ENCODE data around the gene KIF3A.

The KIF3A gene

DNA sequence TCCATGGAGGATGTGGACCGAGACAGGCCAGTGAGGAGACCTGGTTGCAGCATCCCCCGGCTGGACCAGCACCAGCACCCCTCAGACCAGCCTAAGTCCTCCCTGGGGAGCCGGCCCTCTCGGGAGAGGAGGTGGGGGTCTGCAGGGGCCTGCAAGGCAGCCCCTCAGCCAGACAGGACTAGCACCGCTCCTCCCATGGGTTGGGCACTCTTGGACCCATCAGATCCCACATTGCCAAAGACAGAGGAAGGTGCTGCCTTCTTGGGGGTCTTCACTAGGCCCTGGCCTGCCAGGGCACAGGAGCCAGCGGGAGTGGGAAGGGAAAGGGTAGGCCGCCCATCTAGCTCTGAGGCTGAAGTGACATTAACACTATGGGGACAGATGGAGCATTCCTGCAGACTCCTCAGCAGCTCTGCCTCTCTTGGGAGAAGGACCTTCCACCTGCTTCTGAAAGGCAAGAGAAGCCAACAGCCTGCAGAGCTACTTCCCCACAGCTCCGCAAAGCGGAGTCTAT is 72.6 kb downstream of the KIF3A start:
- DNase-seq (ENCODE audit: low read depth in 2 of 2, low spot score in 1 of 2) = no peak

- DNase-seq (ENCODE audit: low read depth in 2 of 2, low spot score in 1 of 2) = no peak
Observed at GRCh38 chr5:132663771-132664695, 73.3 kb downstream of the KIF3A start.

DNA sequence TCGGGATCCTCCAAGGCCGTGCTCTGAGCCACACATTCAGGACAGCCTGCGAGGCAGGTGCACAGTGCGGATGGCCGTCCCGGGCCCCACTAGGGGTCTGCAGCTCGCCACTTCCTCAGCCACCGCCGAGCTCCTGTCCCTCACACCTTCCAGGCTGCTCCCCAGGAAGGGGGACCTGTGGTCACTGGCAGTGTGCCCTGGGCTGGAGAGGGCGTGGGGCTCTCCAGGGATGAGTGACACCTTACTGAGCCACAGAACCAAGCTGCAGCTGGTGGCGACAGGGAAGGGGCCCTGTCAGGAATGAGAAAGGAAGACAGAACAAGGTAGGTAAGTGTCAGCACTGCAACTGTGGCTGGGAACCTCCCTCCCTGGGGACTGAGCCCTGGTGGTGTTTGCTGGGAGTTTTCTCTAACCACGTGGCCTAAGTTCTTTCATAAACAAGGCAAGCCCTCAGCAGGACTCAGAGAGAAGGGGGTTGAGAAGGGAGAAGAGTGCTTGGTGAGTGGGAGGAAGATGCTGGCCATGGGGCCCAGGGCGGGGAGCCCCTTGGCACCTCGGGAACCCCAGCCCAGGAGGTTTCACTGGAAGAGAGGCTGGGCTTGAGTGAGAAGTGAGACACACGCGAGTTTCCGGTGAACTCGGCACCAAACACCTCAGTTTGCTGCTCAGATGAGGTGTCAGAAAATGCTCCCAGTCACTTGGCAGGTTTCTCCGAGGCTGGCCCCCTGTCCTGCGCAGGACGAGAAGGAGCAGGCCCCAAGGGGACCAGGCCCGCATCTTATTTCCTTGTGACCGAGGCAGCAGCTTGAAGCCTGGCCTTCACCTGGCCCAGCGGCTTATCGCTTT is 74.2 kb downstream of the KIF3A start:
- no peak for DNase-seq (ENCODE audit: low read depth in 2 of 2, low spot score in 1 of 2)

DNA sequence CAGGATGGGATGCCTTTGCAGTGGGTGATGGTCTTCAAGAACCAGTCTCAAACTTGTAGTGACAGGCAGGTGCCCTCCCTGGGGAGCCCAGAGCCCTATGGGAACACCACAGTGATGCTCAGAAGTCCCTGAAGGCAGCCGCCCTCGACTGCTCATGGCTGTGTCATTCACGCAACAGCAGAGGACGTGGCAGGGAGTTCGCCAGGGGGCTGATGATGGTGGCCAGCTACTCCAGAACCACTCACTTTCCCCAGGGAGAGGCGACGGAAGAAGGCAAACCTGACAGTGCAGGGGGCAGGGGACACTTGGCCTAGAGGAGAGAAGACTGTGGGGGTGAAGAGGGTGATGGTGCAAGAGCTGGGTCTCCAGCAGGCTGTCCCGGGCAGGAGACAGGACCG is 75.3 kb downstream of the KIF3A start:
- DNase-seq (ENCODE audit: low read depth in 2 of 2, low spot score in 1 of 2) = no peak

GRCh38 chr5:132661231-132662003 is 75.9 kb downstream of the KIF3A start:
- no peak for DNase-seq (ENCODE audit: low read depth in 2 of 2, low spot score in 1 of 2)

- no peak for DNase-seq (ENCODE audit: low read depth in 2 of 2, low spot score in 1 of 2)
Observed at GRCh38 chr5:132659598-132660493, 77.5 kb downstream of the KIF3A start.

DNA sequence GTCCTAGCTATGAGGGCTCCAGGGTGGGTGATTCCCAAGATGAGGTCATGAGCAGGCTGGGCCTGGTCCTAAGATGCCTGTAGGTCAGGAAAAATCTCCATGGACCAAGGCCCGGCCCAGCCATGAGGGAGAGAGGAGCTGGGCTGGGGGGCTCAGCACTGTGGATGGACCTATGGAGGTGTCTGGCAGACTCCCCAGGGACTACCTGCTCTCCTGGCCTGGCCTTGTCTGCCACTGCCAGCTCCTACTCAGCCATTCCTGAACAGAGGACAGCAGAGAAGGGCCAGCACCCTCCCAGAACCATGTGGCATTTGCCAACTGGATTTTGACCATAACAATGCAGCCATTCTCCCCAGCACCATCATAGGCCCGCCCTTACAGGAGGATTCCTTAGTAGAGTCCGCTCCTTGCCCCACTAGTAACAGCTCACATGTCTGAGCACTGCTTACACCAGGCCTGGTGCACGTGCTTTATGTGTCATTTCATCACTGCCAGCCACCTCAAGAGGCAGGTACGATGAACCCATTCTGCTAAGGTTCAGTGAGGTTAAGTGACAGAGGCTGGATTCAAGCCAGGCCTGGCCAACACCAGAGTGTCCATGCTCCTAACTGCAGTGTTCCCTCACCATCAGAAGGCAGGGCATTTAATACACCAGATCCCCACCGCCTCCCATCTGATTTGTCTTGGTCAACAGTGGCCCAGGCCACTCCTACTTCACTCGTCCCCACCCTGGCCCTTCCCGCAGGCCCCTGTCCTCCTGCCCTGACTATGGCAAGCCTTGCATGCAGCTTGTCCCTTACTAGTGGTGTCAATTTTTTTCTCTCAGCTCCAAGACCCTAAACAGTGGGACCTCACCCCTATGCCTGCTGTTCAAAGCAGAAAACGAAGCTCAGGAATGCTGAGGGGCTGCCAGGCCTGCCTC is 78.7 kb downstream of the KIF3A start:
- no peak for DNase-seq (ENCODE audit: low read depth in 2 of 2, low spot score in 1 of 2)

- DNase-seq (ENCODE audit: low read depth in 2 of 2, low spot score in 1 of 2) = no peak
Observed at GRCh38 chr5:132657676-132658380, 79.5 kb downstream of the KIF3A start, which contains the start of gene IL13. IL13 (plus strand) TSS chr5:132658173; CDS start chr5:132658187, 14 bp downstream.

GRCh38 chr5:132656774-132657355 is 80.5 kb downstream of the KIF3A start:
- no peak for DNase-seq (ENCODE audit: low read depth in 2 of 2, low spot score in 1 of 2)

DNA sequence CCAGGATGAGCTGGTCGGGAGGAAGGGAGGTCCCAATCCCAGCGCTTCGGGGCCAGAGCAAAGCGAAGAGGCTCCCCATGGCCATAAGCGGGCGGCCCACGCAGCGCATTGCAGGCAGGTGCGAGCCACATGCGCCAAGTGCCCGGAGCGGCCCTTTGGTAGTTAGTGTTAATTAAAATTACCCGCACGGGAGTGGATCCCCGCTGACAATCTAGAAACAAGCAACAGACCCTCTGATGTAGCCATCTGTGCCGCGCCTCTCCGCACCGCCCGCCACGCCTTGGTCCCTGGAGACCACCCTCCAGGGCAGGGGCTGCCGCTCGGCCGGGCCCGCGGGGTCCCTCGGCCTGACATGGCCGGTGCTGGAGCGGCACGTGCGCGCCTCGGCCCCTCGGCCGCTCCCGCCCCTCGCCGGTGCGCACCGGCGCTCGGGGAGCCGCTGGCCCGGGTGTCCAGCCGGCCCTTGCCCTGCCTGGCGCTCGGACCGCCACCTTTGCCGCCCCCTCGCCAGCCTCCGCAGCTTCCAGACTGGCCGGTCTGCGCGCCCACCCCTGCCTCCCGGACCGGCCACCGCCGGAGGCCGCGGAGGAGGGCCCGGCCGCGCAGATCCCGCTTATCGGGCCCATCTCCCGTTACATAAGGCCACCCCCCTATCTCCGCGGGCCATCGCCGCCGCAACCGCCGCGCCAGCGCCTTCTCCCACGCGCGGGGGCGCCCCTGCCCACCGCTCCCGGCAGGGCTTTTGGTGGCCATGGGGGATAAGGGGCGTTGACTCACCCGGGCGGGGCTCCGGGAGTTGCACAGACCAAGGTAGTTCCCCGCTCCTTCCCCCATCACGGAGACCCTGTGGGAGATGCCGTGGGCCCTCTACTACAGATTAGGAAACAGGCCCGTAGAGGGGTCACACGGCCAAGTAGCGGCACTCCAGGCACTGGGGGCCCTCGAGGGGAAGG is 81.2 kb downstream of the KIF3A start:
- peak in 1 of 2 donors; percentile 20 for DNase-seq (ENCODE audit: low read depth in 2 of 2, low spot score in 1 of 2)

DNA sequence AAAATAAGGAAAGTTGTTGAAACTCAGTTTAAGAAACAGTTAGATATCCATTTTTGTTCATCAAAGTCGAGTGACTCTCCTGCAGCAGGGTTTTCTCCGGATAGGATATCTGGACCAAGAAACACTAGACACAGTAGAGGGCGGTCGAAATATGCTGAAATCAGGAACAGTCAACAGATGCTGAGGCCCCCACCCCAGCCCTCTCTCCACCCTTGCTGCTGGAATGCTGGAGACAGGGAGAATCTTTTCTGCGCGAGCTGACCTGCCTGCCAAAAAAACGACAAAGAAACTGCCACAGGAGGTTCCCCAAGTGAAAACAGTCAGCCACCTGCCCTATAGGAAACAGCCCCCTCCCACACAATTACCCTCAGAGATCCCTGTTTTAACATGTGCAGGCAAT is 83.6 kb downstream of the KIF3A start:
- DNase-seq (ENCODE audit: low read depth in 2 of 2, low spot score in 1 of 2) = no peak

DNA sequence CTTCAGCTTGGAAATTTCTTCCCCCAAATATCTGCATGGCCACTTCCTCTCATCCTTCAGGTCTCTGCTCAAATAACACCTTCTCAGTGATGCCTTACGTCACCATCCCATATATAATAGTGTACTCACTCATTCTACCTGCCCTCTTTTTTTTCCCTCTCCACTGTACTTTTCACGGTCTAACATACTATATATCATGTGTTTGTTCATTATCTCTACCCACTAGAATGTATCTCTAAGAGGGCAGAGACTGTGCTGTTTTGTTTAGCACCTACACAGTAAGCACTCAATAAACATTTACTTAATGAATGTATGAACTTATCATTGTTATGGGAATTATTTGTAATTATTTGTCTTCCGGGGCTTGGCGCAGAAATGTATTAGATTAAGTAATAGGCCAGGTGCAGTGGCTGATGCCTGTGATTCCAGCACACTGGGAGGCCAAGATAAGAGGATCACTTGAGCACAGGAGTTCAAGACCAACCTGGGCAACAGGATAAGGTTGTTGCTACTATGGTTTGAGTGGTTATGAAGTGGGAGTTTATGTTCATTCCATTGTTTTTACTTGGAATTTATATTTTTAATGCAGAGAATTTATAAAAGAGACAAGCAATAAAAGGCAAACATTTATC is 85.4 kb downstream of the KIF3A start:
- DNase-seq (ENCODE audit: low read depth in 2 of 2, low spot score in 1 of 2) = no peak

- no peak for DNase-seq (ENCODE audit: low read depth in 2 of 2, low spot score in 1 of 2)
Observed at GRCh38 chr5:132648355-132648754, 89.0 kb downstream of the KIF3A start.

DNA sequence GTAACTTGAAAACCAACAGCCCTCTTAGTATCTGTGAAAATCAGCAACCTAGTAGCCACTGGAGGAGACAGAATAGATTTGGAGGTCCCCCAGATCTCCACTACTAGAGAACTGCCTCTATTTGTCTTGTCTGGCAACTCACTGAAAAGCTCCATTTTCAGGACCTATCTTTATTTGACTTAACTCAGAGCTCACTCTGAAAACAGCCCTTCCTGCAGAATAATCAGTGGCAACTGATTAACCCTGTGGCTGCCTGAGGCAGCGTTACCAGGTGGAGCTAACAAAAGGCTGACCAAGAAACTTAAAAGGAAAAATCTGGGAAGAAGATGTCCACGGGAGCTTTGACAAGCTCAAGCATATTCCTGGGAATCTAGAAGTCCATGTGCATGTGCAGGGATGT is 89.9 kb downstream of the KIF3A start:
- no peak for DNase-seq (ENCODE audit: low read depth in 2 of 2, low spot score in 1 of 2)

DNA sequence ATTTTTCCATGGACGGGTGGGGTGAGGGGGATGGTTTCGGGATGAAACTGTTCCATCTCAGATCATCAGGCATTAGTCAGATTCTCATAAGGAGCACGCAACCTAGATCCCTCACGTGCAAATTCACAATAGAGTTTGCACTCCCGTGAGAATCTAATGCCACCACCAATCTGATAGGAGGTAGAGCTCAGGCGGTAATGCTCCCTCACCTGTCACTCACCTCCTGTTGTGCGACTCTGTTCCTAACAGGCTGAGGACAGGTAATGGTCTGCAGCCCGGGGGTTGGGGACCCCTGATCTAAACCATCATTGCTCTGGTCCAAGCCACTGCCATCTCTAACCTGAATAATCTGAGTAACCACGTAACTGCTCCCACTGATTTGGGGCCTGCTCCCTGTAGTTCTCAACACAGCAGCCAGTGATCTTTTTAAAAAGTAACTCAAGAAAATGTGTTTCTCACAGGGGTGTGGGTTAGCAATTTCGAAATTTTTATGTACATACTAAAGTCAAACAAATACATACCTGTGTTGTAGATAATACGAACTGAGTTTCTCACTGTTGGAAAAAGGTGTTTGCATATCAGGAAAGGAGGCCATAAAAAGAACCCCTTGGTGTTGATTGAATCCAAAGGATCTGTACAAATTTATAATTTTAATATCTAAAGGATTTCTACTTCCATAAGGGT is 90.6 kb downstream of the KIF3A start:
- no peak for DNase-seq (ENCODE audit: low read depth in 2 of 2, low spot score in 1 of 2)

DNA sequence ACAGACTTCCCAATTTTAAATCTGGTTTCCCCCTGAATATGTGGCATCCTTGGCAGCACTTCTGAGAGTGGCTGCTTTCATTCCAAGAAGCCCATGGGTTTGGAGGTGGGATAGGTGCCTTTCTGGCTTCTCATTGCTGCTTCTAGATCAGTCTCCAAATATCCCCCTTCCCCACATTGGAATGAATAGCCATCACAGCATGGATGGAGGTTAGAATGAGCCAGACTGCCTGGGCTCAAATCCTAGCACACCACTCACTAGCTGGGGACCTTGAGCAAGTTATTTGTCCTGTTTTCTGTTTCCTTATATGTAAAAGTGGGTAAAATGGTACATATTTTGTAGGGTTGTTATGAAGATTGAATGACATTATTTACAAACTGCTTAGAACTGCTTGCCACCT is 93.2 kb downstream of the KIF3A start:
- no peak for DNase-seq (ENCODE audit: low read depth in 2 of 2, low spot score in 1 of 2)

Data from stimulated activated CD8-positive, alpha-beta memory T cell treated with anti-CD3 and anti-CD28 coated beads, Interleukin-4, amount 100 ng/mL, for 4 hours (primary cell).